ENCODE data around the gene HKDC1.

- TF ChIP-seq CTCF (IDR thresholded peaks at IDR 0.05 in 2 of 3, conservative IDR thresholded peaks at IDR 0.05 in 1 of 3; ENCODE audit: borderline replicate concordance in 1 of 3, insufficient read depth in 1 of 3, low read depth in 2 of 3, low read length in 2 of 3) (no peak), EZH2phosphoT487 (IDR thresholded peaks at IDR 0.05; ENCODE audit: borderline replicate concordance) (no peak), ZBTB33 (IDR thresholded peaks at IDR 0.05; ENCODE audit: extremely low read depth, insufficient replicate concordance, low read length) (no peak), EZH2 (IDR thresholded peaks at IDR 0.05) (no peak), REST (IDR thresholded peaks at IDR 0.05; ENCODE audit: low read depth) (no peak), POLR2AphosphoS5 (IDR thresholded peaks at IDR 0.05; ENCODE audit: low read depth, low read length) (no peak), MAX (IDR thresholded peaks at IDR 0.05) (no peak), ATF3 (IDR thresholded peaks at IDR 0.05) (no peak), ZFX (IDR thresholded peaks at IDR 0.05) (no peak), POLR2A (IDR thresholded peaks at IDR 0.05; ENCODE audit: borderline replicate concordance, extremely low read depth, insufficient read depth, insufficient read length) (no peak)
Measured at GRCh38 chr10:69240455-69240854, 20.3 kb downstream of the HKDC1 start.
